NCI-H128 (cell line): ENCODE results near the gene AK8.

Experiments
- DNase-seq: peaks from one replicate; lab custom pipeline; 2025; ENCODE audit not compliant: unreplicated experiment; lab: John Stamatoyannopoulos, UW

AK8 gene, protein sequence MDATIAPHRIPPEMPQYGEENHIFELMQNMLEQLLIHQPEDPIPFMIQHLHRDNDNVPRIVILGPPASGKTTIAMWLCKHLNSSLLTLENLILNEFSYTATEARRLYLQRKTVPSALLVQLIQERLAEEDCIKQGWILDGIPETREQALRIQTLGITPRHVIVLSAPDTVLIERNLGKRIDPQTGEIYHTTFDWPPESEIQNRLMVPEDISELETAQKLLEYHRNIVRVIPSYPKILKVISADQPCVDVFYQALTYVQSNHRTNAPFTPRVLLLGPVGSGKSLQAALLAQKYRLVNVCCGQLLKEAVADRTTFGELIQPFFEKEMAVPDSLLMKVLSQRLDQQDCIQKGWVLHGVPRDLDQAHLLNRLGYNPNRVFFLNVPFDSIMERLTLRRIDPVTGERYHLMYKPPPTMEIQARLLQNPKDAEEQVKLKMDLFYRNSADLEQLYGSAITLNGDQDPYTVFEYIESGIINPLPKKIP

DNA sequence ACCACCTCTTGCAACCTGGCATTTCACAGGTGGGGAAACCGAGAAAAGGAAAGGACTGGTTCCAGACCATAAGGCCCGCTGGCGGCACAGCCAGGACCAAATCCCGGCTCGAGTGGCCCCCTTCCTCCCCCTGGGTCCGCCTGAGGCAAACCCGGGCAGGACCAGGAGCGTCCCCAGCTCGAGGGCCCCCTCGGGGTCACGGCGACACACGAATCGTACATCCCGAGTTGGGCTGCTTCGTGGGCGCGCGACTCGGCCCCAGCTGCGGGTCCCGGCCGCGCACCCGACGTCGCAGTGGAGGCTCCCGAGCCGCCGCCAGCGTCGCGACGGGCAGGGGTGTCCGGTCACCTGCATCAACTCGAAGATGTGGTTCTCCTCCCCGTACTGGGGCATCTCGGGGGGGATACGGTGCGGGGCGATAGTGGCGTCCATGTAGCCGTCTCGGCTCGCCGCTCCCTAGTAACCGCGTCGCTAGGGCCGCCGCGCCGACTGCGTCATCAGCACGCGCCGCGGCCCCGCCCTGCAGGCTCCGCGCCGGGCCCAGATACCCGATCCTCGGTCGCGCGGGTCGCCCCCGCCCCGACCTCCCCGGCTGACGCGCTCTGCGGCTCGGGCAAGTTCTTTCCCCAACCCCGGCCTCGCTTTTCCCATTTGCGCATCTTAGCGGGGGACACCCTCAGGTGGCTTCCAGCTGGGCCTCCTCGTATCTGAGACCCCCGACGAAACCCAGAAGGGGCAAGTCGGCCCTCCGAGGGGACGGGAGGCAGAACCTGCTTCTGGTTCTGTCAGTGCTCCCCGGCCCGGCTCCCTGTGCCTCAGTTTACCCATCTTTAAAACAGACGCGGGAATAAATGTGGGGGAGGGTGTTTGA lies at the start of gene AK8:
TSS of gene AK8 (minus strand) at position 461 of the 871 bp plus-strand sequence. CDS start at position 432, 29 bp downstream.
- DNase-seq, result peak; percentile 19

DNA sequence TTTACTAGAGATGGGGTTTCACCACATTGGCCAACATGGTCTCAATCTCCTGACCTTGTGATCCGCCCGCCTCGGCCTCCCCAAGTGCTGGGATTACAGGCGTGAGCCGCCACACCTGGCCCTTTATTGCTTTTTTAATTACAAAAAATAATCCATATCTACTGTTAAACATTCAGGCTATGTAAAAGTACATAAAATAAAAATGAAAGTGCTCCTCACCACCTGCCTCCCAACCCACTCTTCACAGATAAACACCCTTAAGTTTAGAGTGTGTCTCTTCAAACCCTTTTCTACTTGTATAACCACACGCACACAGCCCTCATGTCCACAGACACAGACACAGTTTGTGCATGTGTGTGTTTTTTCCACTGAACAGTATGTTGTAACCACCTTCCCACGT lies 49.6 kb upstream of the AK8 start:
- no peak for DNase-seq

DNA sequence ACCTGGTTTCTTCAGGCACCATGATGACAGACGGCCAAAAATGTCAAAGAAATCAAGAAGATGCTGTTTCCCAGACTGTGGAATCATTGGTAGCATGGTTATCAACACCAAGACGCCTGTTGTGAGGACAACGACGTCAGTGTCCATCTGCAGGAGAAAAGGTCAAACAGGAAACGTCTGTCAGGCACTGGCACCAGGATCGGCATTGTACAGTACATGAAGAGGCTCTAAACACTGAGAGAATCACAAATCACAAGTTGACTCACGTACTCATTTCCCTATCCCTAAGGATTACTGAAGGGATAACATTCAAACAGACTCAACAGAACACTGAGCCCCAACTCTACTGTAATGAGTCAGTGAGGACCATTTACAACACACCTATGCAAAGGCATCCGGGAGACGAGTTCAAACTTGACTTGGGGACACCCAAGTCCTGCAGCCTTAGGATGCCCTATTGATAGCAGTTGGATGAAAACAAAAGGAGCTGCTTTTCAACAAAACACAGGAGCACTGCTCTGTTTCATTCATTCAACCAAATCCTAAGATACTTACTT lies 45.3 kb upstream of the AK8 start:
- DNase-seq, result no peak

DNA sequence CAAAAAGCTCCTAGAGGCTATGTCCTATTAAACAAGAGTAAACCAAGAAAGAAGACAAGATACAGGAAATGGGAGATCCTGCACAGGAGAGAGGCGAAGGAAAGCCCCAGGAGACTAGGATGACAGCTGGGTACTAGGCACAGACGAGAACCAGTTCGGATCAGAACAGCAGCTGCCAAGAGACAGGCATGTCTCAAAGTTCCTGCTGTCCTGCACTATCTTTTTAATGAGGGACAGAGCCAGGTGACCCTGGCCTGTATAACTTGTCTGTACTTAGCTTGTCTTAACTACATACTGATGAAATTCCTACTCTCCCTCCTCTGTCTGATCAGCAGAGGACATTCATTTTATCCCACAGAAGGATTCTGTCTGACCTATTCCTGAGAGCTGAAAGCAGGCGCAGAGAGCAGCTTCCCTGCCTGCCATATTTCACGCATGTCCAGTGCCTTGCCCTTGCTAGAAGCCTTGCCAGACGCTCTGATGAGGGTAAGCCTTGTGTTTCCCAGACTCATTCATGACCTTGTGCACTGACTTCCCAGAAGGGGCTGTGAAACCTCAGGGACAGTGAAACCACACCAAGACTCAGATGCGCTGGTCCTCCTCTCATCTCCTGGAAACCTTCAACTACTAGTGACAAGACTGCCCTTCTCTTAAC lies 41.7 kb upstream of the AK8 start:
- no peak for DNase-seq

DNA sequence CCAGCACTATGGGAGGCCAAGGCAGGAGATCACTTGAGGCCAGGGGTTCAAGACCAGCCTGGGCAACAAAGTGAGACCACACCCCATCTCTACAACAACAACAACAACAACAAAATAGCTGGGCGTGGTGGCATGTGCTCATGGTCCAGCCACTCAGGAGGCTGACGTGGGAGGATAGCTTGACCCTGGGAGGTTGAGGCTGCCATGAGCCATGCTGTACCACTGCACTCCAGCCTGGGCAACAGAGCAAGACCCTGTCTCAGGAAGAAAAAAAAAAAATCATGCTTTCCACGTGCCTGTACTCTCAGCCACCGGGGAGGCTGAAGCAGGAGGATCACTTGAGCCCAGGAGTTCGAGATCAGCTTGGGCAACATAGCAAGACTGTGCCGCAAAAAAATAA lies 36.8 kb upstream of the AK8 start:
- no peak for DNase-seq

DNA sequence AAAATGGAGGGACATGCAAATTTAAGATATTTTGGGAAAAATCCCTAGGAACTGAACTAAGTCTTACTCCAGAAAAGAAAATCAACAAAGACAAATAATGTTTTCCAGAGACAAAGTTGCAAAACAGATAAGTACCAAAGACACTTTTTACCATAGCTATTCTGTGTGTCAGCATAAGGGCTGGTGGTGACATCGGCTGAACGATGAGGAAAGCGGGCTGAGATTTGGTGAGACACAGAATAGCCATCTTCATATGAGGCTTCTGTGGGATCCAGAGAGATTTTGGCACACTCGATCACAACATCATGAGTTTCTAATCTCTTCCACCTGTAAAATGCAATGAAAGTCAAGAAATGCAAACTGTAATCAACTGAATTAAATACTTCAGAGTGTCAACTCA lies 34.0 kb upstream of the AK8 start:
- no peak for DNase-seq

DNA sequence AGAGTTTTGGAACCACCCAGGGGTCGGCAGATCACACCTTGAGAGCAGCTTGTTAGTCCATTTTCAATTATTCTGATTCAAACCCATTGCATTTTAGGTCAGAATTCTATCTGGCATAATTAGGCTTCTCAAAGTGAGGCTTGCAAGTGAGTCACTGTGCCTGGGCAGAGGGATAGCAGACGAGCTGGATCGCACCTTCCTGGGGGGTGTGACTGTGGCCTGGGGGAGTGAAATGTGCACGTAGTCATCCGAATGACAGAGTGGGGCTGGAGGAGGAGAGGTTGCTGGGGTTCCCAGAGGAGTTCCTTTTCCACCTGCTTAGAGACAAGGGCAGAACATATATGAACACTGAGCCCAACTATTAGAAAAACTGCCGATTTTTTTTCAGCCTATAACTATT lies 32.3 kb upstream of the AK8 start:
- DNase-seq, result no peak

DNA sequence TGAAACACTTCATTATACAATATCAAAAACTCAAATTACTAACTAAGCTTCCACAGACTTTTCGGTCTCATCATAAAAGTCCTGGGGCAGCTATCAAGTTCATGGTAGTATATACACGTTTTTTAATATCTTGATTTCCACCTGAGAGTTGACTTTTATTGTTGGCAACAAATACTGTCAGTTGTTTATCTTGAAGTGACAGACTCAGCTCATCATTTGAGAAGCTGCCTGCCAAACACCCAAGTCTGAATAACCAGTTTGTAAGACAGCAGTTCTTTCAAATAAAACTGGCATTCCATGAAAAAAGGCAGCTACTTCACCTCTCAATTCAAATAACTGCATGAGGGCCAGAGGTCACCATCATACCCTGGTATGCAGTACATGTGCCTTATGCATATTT lies 31.2 kb upstream of the AK8 start:
- no peak for DNase-seq

DNA sequence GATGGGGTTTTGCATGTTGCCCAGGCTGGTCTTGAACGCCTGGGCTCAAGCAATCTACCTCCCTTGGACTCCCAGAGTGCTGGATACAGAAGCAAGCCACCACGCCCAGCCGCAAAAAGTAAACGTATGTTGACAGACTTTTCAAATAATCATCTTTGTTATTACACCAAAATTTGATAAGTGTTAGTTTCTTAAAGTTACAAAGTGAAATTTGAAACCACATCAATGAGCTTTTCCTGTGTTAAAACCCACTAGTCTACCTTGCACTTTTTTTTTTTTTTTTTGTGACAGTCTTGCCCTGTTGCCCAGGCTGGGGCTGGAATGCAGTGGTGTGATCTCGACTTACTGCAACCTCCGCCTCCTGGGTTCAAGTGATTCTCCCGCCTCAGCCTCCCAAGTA lies 30.6 kb upstream of the AK8 start:
- DNase-seq, result no peak

DNA sequence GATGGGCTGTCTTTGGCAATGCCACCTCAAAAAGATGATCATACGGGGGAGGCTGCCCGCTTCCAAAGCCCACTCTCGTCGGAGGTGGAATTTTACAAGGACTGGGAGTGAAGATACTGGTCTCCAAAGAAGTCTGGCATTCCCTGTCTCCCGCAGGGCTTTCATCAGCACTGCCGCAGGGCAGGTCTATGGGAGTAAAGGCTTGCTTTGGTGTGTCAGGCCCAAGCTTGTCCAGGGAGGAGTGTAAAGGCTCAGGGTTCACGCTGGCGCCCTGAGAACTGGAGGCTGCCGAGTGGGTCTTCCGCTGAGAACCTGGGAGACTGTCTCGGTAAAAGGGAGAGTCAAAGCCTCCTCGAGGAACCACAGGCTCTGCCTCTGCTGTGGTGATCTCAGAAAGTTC lies 27.6 kb upstream of the AK8 start:
- no peak for DNase-seq

DNA sequence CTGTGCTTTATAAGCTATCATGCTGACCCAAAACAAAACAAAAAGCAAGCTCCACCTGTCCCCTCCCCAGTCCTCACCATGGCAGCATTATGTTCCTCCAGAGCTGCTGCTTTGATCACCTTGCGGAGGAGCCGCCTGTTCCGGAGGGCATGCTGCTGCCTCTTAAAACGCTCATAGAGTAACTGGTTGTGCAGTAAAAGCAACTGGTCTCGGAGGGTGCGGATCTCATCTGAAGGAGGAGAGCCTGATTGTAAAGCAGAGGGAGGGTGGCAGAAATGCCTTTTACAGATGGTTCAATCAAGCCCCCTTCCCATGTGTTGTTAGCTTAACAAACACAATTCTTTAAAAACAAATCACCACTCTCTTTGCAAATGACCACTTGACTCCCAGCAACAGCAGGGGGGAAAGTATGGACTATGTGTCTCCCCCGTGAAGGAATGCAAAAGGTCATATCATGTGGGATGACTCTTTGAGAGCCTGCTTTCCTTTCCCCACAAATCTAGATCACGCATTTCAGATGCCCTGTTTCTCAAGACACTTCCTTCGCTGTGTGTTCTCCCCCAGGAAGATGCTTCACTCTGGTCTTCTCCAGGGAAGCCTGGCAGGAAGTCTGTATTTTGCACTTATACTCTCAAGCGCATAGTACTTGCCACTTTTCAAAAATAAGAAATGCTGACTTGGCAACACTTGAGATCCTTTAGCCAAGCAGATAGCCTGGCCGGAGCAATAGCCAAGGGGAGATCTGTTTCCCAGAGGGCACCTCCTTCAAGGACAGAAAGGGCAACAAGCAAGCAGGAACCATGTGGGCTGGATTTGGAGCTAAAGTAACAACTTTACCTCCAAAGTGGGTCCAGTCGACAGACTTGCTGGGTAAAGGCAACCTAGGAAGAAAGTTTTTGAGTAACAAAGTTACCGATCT lies 25.7 kb upstream of the AK8 start:
- DNase-seq, result no peak

DNA sequence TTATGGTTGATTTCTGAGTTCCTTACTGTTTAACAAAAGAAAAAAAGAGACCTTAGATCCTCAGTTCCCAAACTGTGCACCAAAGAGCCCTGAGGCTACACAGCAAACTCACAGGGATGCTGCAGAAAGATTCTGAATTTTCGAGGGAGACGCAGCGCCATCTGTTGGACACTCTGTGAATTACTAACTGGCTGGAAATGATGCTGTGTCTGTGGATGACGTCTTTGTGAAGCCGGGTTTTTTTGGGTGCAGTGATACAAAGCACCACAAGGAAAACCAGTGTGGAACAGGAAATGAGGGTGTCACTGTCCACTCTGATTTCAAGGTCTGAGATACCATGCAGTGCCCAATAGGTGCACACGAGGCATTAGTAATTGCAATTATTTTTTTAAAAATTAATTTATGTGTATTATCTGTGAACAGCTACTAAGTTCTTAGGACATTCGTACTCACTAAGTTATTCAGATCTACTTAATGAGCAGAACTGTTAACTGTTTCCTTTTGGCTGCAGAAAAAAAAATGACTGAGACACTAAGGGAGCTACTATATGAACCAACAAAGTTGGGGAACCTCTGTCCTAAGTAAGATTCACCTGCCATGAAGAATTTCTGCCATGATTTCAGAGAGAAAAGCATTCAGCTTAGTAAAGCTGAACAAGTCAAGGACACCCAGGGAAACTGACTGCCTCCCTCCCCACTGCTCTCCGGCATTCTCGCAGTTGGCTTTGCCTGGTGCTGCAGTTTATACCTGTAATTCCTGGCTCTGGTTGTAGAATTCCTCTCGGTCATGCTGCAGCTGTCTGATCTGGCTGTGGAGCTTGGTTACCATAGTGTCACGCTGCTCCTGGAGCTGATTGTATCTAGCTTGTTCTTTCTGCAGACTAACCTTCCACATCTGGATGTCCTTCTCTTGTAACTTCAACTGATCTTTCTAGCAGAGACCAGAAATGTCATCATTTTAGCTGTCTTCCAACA lies 24.1 kb upstream of the AK8 start:
- DNase-seq, result peak; percentile 49

DNA sequence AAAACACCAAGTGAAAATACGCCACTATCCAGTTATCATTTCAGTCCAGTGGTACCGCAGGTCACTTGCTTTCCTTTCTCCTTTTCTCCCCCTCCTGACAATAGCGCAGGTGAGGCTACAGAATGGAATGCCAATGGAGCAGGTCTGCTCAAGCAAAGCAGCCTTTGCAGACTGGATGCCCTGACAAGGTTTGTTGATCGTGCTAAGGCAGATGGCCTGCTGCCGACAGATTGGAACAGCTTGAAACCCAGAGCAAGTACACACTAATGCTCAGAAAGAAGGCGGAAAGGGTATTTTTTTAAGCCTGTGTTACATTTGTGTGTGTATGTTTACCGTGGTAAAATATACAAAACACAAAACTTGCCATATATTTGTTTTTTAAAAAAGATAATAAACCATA lies 20.0 kb upstream of the AK8 start:
- DNase-seq, result no peak

DNA sequence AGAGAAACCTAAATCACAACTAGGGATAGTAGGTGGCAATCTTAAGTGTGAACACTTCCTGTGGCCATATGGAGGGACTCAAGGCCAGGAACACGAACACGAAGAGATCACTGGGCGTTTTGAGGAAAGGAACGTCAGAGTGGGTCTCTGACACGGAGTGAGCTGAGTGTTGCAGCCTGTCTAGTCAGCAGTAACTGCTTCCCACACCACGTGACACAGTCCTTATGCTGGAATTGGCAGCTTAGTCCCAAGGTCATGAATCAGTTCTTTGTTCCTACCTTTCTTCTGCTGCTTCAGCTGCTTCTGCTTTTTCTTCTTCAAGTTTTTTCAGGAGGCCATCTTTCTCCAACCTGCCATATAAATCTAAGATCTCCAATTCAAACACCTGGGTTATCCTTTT lies 18.8 kb upstream of the AK8 start:
- DNase-seq, result no peak

DNA sequence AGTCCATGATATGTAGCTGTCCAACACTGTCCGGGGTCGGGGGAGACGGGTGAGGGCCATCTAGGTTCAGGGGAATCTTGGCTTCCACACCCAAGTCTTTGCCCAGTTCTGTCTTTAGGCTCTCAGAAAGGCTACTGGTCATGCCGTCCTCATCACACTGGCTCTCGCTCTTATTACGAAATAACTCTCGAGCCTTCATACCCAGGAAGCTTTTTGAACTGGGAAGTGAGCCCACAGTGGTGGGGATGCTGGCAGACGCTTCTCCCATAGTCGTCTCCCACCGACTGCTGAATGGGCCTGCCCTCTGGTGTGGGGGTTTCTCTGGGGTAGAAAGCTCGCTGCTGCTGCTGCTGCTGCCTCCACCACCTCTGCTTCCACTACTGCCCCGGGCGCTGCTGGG lies 18.2 kb upstream of the AK8 start:
- DNase-seq, result no peak

DNA sequence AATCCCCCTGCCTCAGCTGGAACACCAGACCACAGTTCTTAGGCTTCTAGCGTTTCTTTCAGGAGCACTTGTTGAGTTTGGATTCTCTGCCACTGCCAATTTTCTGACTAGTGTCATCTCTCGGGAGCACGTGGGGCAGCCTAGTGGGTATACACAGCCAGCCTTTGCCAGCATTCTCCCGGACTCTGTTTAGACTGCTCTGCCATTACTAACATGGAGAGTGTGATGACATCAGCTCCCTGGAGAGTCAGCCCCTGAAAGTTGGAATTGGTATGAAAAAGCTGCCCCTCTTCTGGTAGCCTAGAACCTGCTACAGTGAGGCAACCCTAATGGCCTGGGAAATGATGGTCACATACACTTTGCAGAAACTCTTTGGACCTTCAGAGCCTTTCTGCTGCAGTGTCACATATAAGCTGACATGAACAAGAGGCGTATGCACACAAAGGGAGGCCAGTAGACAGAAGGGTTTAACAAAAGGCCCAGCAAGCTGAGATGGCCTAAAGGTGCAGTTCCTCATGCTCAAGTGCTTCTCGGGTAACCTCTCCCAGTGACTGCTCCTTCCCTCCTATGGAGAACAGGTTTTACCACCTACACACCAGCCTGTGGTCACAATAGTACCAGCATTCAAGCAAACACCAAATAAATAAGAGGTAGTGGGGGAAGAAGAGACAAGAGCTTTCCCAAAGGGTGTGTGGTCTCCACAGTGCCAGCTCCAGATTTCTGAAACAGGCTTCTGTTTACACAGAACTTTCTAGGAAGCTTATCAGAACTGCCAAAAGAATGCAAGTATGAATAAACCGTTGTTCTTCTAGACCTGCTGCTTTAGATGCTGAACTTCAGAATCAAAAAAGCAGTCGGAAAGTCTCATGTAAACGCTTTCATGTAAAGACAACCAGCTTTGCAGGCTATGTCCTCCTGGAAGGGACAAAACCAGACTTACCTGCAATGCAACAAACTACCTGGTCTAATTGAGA lies 17.1 kb upstream of the AK8 start:
- DNase-seq, result no peak

DNA sequence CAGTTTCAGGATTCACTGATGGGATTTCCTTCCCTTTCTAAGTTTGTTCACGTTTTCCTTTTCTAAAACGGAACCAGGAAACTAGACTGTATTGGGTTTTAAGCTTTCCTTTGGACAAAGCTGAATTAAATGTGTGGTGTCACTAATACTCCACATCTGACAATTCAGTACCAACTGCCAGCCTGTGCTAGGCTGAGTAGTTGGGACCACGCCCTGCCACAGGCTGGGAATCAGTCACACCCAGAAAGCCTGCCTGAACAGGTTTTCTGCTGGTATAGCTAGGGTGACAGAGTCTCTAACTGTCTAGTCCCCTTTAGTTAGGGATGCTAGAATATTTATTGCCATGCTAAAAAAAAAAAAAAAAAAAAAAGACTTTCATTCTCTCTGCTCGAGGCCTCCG lies 16.3 kb upstream of the AK8 start:
- no peak for DNase-seq

DNA sequence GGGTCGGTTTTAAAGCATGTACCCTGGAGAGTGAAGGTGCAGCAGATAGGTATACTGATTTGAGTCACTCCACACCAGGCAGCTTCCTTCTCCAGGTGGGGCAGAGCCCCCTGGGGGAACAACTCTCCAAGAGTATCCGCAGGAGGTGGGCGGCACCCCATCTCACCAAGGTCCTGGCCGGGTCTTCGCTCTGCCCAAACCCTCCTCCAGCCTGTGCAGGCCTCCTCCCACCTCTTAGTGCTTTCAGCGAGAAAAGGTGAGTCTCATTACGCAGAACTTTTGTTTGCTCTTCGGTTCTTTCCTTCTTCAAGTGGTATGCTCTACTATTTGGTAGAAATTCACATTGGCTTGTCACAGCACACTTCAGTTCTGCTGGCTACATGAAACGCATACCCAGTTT lies 14.3 kb upstream of the AK8 start:
- no peak for DNase-seq
